HS-27A (cell line): Measurements from ENCODE around the gene TPBG.
"Not testable (repeated sequence)": the region's sequence is repeated elsewhere in the genome, so short reads cannot be mapped to it uniquely, and the experiment has no call there.

Experiments
- DNase-seq: peaks from one replicate; pipeline ENCODE4 v3.0.0-alpha.2; 2012; ENCODE audit warnings: low read depth, missing footprints

TPBG gene

DNA sequence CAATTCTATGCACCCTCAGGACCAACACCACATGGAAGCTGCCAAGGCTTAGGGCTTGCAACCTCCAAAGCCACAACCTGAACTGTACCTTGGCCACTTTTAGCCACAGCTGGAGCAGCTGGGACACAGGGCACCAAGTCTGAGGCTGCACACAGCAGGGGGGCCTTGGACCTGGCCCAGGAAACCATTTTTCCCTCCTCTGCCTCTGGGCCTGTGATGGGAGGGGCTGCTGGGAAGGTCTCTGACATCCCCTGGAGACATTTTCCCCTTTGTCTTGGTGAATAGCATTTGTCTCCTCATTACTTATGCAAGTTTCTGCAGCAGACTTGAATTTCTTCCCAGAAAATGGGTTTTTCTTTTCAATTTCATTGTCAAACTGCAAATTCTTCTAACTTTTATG is 13.0 kb downstream of the TPBG start:
- DNase-seq, result no peak

- no peak for DNase-seq
These were observed 17.1 kb downstream of the TPBG start for GRCh38 chr6:82380566-82381185.

- no peak for DNase-seq
These were observed 17.7 kb downstream of the TPBG start for GRCh38 chr6:82381278-82381677.

DNA sequence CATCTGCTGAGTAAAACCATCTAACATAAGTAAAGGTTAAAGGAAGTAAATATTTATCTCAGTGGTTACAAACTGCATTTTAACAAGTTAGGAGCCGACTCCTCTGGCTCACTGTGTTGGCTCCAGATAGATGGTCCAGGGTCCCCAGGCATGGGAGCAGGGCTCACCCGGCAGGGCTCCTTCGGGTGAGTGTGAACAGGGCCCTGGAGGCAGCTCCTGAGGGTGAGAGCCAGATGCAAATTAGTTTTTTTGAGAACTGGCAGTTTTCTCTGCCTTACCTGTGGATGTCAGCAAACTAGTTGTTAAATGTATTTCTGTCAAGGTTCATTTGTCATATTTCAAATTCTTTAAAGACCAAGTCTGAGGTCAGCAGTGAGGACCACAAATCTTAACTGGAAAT is 21.5 kb downstream of the TPBG start:
- DNase-seq, result no peak

- DNase-seq, result no peak
These were observed 21.9 kb downstream of the TPBG start for GRCh38 chr6:82385546-82385945.

GRCh38 chr6:82385961-82386360 is 22.3 kb downstream of the TPBG start:
- no peak for DNase-seq

GRCh38 chr6:82394770-82395169 is 31.2 kb downstream of the TPBG start:
- DNase-seq, result not testable (repeated sequence)

GRCh38 chr6:82396964-82397751 is 33.5 kb downstream of the TPBG start:
- peak; percentile 53 for DNase-seq

DNA sequence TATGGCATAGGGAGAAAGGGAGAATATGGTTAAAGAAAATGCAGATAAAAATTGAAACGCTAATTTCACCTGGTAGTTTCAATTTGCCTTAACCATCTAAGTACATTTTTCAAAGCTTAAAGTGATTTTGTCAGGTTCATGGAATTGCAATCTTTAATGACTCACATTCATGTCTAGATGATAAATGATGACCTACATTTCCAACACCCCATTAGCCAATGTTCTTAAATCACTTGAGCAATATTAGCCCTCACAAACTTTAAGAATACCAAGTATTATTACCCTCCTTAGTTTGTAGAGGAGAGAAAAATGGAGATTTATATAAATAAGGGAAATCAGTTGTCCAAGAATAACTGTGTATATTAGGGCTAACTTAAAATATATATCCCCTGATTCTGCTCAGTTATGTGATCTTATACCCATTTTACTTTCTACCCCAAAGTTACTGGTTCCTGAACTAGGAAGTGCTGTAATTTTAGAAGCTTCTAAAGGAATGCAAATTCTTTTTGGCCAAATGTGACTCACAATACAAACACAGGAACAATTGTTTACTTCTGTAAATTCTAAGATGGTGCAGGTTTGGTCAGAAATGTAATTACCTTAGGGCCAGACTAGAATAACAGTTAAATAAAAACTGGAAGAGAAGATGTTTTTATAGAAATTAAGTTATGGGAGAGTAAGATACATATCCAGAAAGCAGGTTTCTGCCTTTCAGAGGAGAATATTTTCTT is 34.5 kb downstream of the TPBG start:
- no peak for DNase-seq

GRCh38 chr6:82408952-82409431 is 45.4 kb downstream of the TPBG start:
- peak; percentile 41 for DNase-seq

DNA sequence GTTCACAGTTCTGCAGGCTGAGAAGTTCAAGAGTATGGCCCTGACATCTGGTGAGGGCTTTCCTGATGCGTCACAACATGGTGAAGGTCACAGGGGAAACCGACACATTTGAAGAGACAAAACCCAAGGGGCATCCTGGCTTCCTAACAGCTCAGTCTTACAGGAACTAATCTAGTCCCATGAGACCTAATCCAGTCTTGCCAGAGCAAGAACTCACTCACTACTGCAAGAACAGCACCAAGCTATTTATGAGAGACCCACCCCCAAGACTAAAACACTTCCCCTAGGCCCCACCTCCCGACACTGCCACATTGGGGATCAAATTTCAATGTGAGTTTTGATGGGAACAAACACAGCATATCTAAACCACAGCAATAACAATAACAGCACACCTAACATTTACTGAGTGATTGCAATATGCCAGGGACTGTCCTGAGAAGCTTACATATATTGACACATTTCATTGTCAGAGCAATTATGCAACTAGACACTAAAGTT is 46.6 kb downstream of the TPBG start:
- DNase-seq, result peak; percentile 35

- no peak for DNase-seq
These were observed 50.3 kb downstream of the TPBG start for GRCh38 chr6:82413868-82414267.

- no peak for DNase-seq
These were observed 52.2 kb downstream of the TPBG start for GRCh38 chr6:82415820-82416219.

DNA sequence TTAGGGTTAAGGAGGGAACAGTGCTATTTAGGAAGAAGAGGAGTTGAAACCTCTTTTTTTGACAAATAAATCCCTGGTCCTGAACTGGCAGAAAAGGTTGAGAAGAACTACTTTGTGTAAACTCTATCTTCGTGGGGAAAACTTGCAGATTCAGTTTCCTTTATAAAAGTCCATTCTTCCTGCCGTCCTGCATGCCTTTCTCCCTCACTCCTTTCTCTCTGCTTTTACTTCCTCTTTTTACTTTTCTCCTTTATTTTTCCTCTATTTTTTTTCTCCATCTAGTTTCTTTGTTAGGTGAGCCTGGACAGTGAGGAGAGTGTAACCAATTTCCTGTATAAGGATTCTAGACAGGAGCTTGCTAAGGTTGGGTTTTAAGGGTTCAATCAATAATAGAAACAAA is 52.7 kb downstream of the TPBG start:
- DNase-seq, result no peak
